GM12874 (cell line): ENCODE results near the gene DDAH1.

Experiments used
- TF ChIP-seq, protein P1 (sequence below): IDR thresholded peaks from 2 replicates; pipeline ENCODE4 v1.5.1; 2011; ENCODE audit warnings: low read depth, mild to moderate bottlenecking, control low read depth, low read length, moderate library complexity; ENCODE audit not compliant: insufficient read depth

DDAH1 gene

DNA sequence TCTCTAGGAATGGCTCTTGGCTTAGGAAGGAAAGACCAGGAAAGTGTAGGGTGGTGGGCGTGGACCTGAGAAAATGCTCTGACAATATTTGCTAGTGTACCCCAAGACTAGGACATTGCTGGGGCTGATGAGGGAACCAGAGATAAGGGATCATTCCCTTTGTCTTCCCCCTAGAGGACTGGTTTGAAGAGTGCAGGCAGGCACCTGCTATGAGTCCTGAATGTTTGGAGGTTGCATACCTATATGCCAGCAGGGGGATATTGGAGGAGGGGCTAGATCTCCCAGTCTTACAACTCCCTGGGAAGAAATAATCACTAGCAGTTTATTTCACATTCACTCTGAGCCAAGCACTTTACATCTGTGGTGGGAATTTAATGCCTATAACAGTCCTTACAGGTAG is 182.5 kb downstream of the DDAH1 start:
- TF ChIP-seq, protein P1, sequence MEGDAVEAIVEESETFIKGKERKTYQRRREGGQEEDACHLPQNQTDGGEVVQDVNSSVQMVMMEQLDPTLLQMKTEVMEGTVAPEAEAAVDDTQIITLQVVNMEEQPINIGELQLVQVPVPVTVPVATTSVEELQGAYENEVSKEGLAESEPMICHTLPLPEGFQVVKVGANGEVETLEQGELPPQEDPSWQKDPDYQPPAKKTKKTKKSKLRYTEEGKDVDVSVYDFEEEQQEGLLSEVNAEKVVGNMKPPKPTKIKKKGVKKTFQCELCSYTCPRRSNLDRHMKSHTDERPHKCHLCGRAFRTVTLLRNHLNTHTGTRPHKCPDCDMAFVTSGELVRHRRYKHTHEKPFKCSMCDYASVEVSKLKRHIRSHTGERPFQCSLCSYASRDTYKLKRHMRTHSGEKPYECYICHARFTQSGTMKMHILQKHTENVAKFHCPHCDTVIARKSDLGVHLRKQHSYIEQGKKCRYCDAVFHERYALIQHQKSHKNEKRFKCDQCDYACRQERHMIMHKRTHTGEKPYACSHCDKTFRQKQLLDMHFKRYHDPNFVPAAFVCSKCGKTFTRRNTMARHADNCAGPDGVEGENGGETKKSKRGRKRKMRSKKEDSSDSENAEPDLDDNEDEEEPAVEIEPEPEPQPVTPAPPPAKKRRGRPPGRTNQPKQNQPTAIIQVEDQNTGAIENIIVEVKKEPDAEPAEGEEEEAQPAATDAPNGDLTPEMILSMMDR = no peak

DNA sequence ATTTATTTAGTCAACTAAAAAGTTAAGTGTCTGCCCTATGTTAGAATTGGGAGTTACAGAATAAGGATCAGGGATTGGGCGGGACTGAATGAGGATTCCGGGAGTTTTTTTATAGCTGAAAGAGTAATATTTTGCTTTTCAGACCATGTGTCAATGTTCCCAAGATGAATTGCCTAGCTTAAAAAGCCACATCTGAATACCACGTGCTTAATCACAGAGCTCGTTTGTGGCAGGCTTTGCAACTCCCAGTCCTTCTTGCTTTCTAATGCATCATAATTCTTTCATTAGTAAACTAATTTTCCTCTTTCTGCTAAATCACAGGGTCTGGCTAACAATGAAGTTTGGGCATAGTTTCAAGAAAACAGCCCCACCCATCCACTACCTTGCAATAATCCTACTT is 184.3 kb downstream of the DDAH1 start:
- TF ChIP-seq, protein P1 = no peak

DNA sequence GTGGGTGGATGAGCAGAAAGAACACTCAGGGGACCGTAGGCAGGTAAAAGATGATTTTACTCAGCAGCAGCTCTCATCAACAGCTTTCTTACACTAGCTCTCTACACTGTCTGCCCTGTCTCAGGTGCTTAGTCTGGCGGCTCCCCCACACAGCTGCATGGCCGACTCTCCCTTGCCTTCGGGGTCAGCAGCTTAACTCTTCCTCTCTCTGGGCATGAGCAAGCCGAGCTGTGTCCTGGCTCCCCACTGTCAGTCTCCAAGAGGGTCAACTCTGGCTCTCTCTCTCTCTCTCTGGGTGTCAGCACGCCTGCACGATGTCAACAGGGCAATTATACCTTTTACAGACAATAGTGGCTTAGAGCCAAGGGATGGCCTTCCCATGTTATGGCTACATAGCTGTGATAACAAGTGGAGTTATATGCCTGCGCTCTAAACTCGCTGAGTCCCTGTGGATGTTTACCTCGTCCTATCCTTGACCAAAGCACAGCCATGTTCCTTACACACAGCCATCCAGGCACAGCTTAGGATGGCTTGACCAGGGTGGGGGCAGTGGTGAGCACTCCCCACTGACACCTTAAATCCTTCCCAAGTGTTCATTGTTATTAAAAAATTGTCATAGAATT is 185.4 kb downstream of the DDAH1 start:
- TF ChIP-seq, protein P1 = no peak

DNA sequence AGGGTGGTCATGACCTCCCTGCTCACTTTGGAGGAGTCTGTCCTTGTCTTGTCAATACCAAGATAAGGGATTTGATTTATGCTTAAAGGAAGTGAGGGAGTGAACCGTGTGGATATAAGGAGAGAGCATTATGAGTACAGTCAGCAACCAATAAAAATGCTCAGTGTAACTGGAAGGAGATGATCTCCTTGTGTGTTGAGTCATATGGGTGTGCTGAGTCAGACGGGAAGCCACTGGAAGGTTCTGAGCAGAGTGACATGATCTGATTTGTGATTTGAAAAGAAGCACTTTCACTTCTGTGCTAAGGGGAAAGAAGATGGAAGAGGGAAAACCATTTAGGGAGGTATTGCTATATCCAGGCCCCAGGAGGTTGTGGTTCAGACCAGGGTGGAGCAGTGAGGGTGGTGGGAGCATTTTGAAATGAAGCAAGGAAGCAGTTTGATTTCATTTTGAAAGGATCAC is 186.1 kb downstream of the DDAH1 start:
- TF ChIP-seq, protein P1 = no peak

DNA sequence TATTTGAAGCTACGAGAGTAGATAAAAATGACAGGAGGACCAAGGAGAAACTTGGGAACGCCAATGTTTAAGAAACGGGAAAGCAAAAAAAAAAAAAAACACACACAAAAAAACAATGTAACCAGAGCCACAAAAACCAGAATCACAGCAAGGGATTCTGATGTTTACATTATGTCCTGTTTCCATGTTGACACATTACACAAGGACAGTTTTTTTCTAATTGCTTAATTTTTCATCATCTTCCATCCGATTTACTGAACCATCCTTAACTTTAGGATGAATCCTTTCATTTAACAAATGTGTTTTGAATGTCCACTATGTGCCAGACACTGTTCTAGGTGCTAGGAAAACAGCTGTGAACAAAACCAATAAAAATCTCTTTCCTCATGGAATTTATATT is 187.2 kb downstream of the DDAH1 start:
- TF ChIP-seq, protein P1 = no peak

DNA sequence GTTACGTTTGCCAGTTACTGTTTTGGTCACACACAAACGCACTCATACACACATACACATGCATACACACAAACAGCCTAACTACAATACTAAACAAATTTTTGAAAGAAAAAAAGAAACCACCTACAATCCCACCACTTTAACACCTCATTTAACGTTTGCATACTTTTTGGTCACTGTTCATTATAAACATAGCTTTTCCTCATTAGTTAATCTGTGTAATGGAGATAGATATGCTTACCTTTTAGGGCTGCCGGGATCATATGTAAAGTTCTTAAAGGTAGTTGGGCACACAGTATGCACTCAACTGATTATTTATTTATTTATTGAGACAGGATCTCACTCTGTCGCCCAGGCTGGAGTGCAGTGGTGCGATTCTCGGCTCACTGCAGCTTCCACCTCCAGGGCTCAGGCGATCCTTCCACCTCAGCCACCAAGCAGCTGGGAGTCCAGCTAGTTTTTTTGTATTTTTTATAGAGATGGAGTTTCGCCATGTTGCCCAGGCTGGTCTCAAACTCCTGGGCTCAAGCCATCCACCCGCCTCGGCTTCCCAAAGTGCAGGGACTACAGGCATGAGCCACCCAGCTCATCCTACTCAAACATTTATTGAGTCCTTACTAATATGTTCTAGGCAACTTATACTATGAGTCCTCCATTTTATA is 187.8 kb downstream of the DDAH1 start:
- TF ChIP-seq, protein P1 = no peak

DNA sequence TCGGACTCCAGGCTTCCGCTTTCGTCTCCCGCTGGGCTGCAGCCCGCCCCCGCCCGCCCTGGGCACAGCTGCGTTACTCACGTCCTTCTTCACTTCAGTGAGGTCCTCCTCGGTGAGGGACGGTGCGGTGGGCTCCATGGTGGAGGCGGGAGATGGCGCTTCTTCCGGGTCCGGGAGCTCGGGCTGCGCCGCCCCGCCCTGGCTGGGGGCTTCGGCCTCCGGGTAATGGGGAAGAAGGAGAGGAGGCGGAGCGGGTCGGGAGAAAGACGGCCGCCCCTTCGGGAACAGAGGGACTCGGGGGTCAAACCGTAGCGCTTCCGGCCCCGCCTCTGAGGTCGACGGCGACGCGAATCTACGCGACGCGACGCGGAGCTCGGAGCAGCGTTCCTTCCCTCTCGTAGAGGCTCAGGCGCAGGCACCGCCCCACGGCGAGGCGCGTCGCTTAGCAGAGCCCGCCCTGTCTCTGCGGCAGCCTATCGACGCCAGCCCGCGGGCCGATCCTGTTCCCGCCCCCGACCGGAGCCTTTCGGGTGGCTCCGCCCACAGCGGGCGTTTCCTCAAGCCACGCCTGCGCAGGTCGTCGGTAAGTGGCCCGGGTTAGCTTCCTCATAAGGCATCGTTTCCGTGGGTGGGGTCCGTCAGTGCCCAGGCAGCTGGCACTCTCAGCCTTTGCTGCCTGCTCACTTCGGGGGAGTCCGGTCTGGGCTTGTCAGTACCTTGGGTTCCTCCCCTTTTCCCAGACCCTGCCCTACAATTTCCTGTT is 188.6 kb downstream of the DDAH1 start, which contains the start of gene BCL10:
TSS of gene BCL10 (minus strand) at position 418 of the 763 bp plus-strand sequence. CDS start at position 138, 280 bp downstream.
- TF ChIP-seq, protein P1 = no peak
